Esophagus squamous epithelium (tissue), 4 donors: ENCODE measurements around the gene FAM236C. TPM values are rescaled to one million over a fixed set of nuclear protein-coding genes. Genes with fewer than 3 reads are reported as not detected.

Experiments used
- total RNA-seq, 4 donors: library from RNA; depleted of rRNA; stranded (reverse); fragments of >200 nt; gene quantifications; one replicate each; pipeline ENCODE4 v1.1.0, GENCODE V29; 2016

FAM236C gene
- total RNA-seq, 4 donors from 2014 or later, result not detected

Other genes with a start within 250 kb of the FAM236C start
- 10 to 100 TPM in 1 of 4 donors, 1 to 10 TPM in 3; 5.6 to 10.3 (median 7.2) TPM for gene PHKA1, start 198.3 kb upstream of the FAM236C start, total RNA-seq
- not detected for gene DMRTC1B, start 135.7 kb upstream of the FAM236C start, total RNA-seq
- gene FAM236B, start 130.0 kb upstream of the FAM236C start, total RNA-seq, result not detected
- not detected for gene FAM236D, start 104.4 kb upstream of the FAM236C start, total RNA-seq
- gene FAM236A, start 25.6 kb downstream of the FAM236C start, total RNA-seq, result not detected
- gene DMRTC1, start 31.2 kb downstream of the FAM236C start, total RNA-seq, result not detected
- gene PABPC1L2B, start 90.3 kb downstream of the FAM236C start, total RNA-seq, result not detected
- not detected for gene PABPC1L2A, start 166.9 kb downstream of the FAM236C start, total RNA-seq